ENCODE measurements around the gene GPR158.
"Not testable (repeated sequence)": the region's sequence is repeated elsewhere in the genome, so short reads cannot be mapped to it uniquely, and the experiment has no call there.

GPR158 gene

GRCh38 chr10:25382901-25383300, 208.1 kb downstream of the GPR158 start:
- H3K36me3 Mint-ChIP-seq, H3K9me3 Mint-ChIP-seq, H3K4me3 Mint-ChIP-seq, H3K27ac Mint-ChIP-seq, DNase-seq, CTCF ChIA-PET, H3K27me3 Mint-ChIP-seq, H3K4me1 Mint-ChIP-seq: not testable (repeated sequence)

GRCh38 chr10:25383686-25384085, 208.9 kb downstream of the GPR158 start:
- H3K36me3 Mint-ChIP-seq = no peaks in the 10 kb centered on the region
- no peak for DNase-seq
- H3K27ac Mint-ChIP-seq = no peak overlapping the region
- no peak overlapping the region for H3K4me3 Mint-ChIP-seq
- CTCF ChIA-PET = no interaction called here
- H3K9me3 Mint-ChIP-seq = peaks cover 9% of the 10 kb centered on the region
- H3K27me3 Mint-ChIP-seq = no peaks in the 10 kb centered on the region
- H3K4me1 Mint-ChIP-seq = no peaks in the 10 kb centered on the region

- Mint-ChIP-seq H3K27me3 (no peaks in the 10 kb centered on the region), H3K4me3 (no peak overlapping the region), H3K27ac (no peak overlapping the region), H3K9me3 (peaks cover 12% of the 10 kb centered on the region), H3K4me1 (no peaks in the 10 kb centered on the region), H3K36me3 (no peaks in the 10 kb centered on the region)
- CTCF ChIA-PET = no interaction called here
- no peak for DNase-seq
Measured at GRCh38 chr10:25384618-25385017, 209.8 kb downstream of the GPR158 start.

- no peaks in the 10 kb centered on the region for H3K27me3 Mint-ChIP-seq
- CTCF ChIA-PET = no interaction called here
- H3K4me3 Mint-ChIP-seq = no peak overlapping the region
- no peaks in the 10 kb centered on the region for H3K36me3 Mint-ChIP-seq
- H3K9me3 Mint-ChIP-seq = peaks cover 29% of the 10 kb centered on the region
- H3K27ac Mint-ChIP-seq = no peak overlapping the region
- H3K4me1 Mint-ChIP-seq = no peaks in the 10 kb centered on the region
- no peak for DNase-seq
Measured at GRCh38 chr10:25388188-25388861, 213.5 kb downstream of the GPR158 start.

GRCh38 chr10:25388862-25389206, 214.0 kb downstream of the GPR158 start:
- CTCF ChIA-PET = no interaction called here
- H3K36me3 Mint-ChIP-seq = no peaks in the 10 kb centered on the region
- H3K4me3 Mint-ChIP-seq = no peak overlapping the region
- H3K9me3 Mint-ChIP-seq = peaks cover 29% of the 10 kb centered on the region
- no peak overlapping the region for H3K27ac Mint-ChIP-seq
- H3K4me1 Mint-ChIP-seq = no peaks in the 10 kb centered on the region
- no peaks in the 10 kb centered on the region for H3K27me3 Mint-ChIP-seq
- no peak for DNase-seq

- H3K27me3 Mint-ChIP-seq = no peaks in the 10 kb centered on the region
- no peak for DNase-seq
- no peak overlapping the region for H3K27ac Mint-ChIP-seq
- CTCF ChIA-PET = no interaction called here
- H3K9me3 Mint-ChIP-seq = peaks cover 27% of the 10 kb centered on the region
- no peaks in the 10 kb centered on the region for H3K4me1 Mint-ChIP-seq
- H3K4me3 Mint-ChIP-seq = no peak overlapping the region
- H3K36me3 Mint-ChIP-seq = no peaks in the 10 kb centered on the region
Measured at GRCh38 chr10:25390733-25391132, 215.9 kb downstream of the GPR158 start.

GRCh38 chr10:25392132-25392531, 217.3 kb downstream of the GPR158 start:
- Mint-ChIP-seq H3K36me3 (no peaks in the 10 kb centered on the region), H3K4me1 (no peaks in the 10 kb centered on the region), H3K9me3 (peaks cover 23% of the 10 kb centered on the region), H3K4me3 (no peak overlapping the region), H3K27me3 (no peaks in the 10 kb centered on the region), H3K27ac (no peak overlapping the region)
- CTCF ChIA-PET = no interaction called here
- DNase-seq = no peak

- Mint-ChIP-seq H3K36me3 (no peaks in the 10 kb centered on the region), H3K4me1 (no peaks in the 10 kb centered on the region), H3K9me3 (peaks cover 19% of the 10 kb centered on the region), H3K27ac (no peak overlapping the region), H3K4me3 (no peak overlapping the region), H3K27me3 (no peaks in the 10 kb centered on the region)
- DNase-seq = no peak
- CTCF ChIA-PET = no interaction called here
Measured at GRCh38 chr10:25393621-25394020, 218.8 kb downstream of the GPR158 start.

- no peak for DNase-seq
- Mint-ChIP-seq H3K9me3 (no peaks in the 10 kb centered on the region), H3K4me3 (no peak overlapping the region), H3K27me3 (no peaks in the 10 kb centered on the region), H3K4me1 (no peaks in the 10 kb centered on the region), H3K27ac (no peak overlapping the region), H3K36me3 (no peaks in the 10 kb centered on the region)
- CTCF ChIA-PET = no interaction called here
Measured at GRCh38 chr10:25398680-25399079, 223.9 kb downstream of the GPR158 start.

GRCh38 chr10:25405871-25406270, 231.1 kb downstream of the GPR158 start:
- DNase-seq = no peak
- CTCF ChIA-PET = no interaction called here
- Mint-ChIP-seq H3K36me3 (no peaks in the 10 kb centered on the region), H3K9me3 (peaks cover 10% of the 10 kb centered on the region), H3K27me3 (no peaks in the 10 kb centered on the region), H3K27ac (no peak overlapping the region), H3K4me1 (no peaks in the 10 kb centered on the region), H3K4me3 (no peak overlapping the region)

GRCh38 chr10:25417611-25418010, 242.8 kb downstream of the GPR158 start:
- H3K27me3 Mint-ChIP-seq = no peaks in the 10 kb centered on the region
- no peak overlapping the region for H3K4me3 Mint-ChIP-seq
- no peaks in the 10 kb centered on the region for H3K4me1 Mint-ChIP-seq
- no peak for DNase-seq
- no peaks in the 10 kb centered on the region for H3K9me3 Mint-ChIP-seq
- no peak overlapping the region for H3K27ac Mint-ChIP-seq
- CTCF ChIA-PET = no interaction called here
- H3K36me3 Mint-ChIP-seq = no peaks in the 10 kb centered on the region

GRCh38 chr10:25425776-25426175, 251.0 kb downstream of the GPR158 start:
- CTCF ChIA-PET = no interaction called here
- H3K4me3 Mint-ChIP-seq = no peak overlapping the region
- no peaks in the 10 kb centered on the region for H3K4me1 Mint-ChIP-seq
- no peaks in the 10 kb centered on the region for H3K27me3 Mint-ChIP-seq
- no peak overlapping the region for H3K27ac Mint-ChIP-seq
- H3K9me3 Mint-ChIP-seq = peaks cover 4% of the 10 kb centered on the region
- no peak for DNase-seq
- no peaks in the 10 kb centered on the region for H3K36me3 Mint-ChIP-seq

GRCh38 chr10:25436431-25436830, 261.6 kb downstream of the GPR158 start:
- Mint-ChIP-seq H3K4me3 (no peak overlapping the region), H3K27me3 (no peaks in the 10 kb centered on the region), H3K36me3 (no peaks in the 10 kb centered on the region), H3K27ac (no peak overlapping the region), H3K4me1 (no peaks in the 10 kb centered on the region), H3K9me3 (peaks cover 11% of the 10 kb centered on the region)
- DNase-seq = no peak
- CTCF ChIA-PET = no interaction called here

GRCh38 chr10:25441270-25441669, 266.5 kb downstream of the GPR158 start:
- DNase-seq = no peak
- no peak overlapping the region for H3K4me3 Mint-ChIP-seq
- no peaks in the 10 kb centered on the region for H3K4me1 Mint-ChIP-seq
- H3K9me3 Mint-ChIP-seq = peaks cover 10% of the 10 kb centered on the region
- H3K27me3 Mint-ChIP-seq = no peaks in the 10 kb centered on the region
- H3K36me3 Mint-ChIP-seq = no peaks in the 10 kb centered on the region
- H3K27ac Mint-ChIP-seq = no peak overlapping the region
- CTCF ChIA-PET = no interaction called here

GRCh38 chr10:25444266-25444665, 269.5 kb downstream of the GPR158 start:
- no peaks in the 10 kb centered on the region for H3K36me3 Mint-ChIP-seq
- CTCF ChIA-PET = no interaction called here

GRCh38 chr10:25451401-25451800, 276.6 kb downstream of the GPR158 start:
- no peak for DNase-seq
- Mint-ChIP-seq H3K4me1 (no peaks in the 10 kb centered on the region), H3K27ac (no peak overlapping the region), H3K36me3 (no peaks in the 10 kb centered on the region), H3K9me3 (peaks cover 11% of the 10 kb centered on the region), H3K27me3 (no peaks in the 10 kb centered on the region), H3K4me3 (no peak overlapping the region)
- CTCF ChIA-PET = no interaction called here

More at GRCh38 chr10:25444266-25444665, 269.5 kb downstream of the GPR158 start:
- Mint-ChIP-seq H3K9me3 (peaks cover 6% of the 10 kb centered on the region), H3K27ac (no peak overlapping the region), H3K27me3 (no peaks in the 10 kb centered on the region), H3K4me1 (no peaks in the 10 kb centered on the region), H3K4me3 (no peak overlapping the region)
- no peak for DNase-seq
